H1 (cell line): ENCODE data around the gene TRPT1. TPM values are rescaled to one million over a fixed set of nuclear protein-coding genes. Genes with fewer than 3 reads are reported as not detected.

Experiments used
- ASH2L ChIP-seq: fragments of 200-600, 300-600 bp; sonication (generic); IDR thresholded peaks from one replicate; pipeline ENCODE4 v1.7.1; 2017; ENCODE audit warnings: low read length
- BACH1 ChIP-seq: IDR thresholded peaks from 2 replicates; pipeline ENCODE4 v1.6.1; 2012; ENCODE audit warnings: low read length, improper control_type of control experiment
- BRCA1 ChIP-seq: IDR thresholded peaks from 2 replicates; pipeline ENCODE4 v1.6.1; 2012; ENCODE audit warnings: low read depth, low read length, improper control_type of control experiment
- CTBP2 ChIP-seq: IDR thresholded peaks from 2 replicates; pipeline ENCODE4 v1.7.0; 2011; ENCODE audit warnings: borderline replicate concordance, mild to moderate bottlenecking, moderate library complexity, mixed read lengths, low read length; ENCODE audit not compliant: insufficient read depth, insufficient read length
- EP300 ChIP-seq, 2 experiments: IDR thresholded peaks; 1 replicate in 1 of 2; 2 replicates in 1 of 2; pipeline ENCODE4 v1.6.1; 2011 to 2012; ENCODE audit warnings: low read depth in 2 of 2, low read length in 2 of 2, mild to moderate bottlenecking in 2 of 2, borderline replicate concordance in 1 of 2, inconsistent platforms in 1 of 2, moderate library complexity in 1 of 2
- HDAC2 ChIP-seq, 2 experiments: fragments of 300-600 bp in 1 of 2; sonication (generic) in 1 of 2; IDR thresholded peaks; 2 replicates each; pipeline ENCODE4 v1.6.1; 2011 to 2012; ENCODE audit warnings: low read depth in 2 of 2, low read length in 2 of 2, mild to moderate bottlenecking in 2 of 2, moderate library complexity in 2 of 2, borderline replicate concordance in 1 of 2, inconsistent platforms in 1 of 2
- KDM1A ChIP-seq: fragments of 200-600, 300-600 bp; sonication (generic); IDR thresholded peaks from 2 replicates; pipeline ENCODE4 v1.7.1; 2016; ENCODE audit warnings: mild to moderate bottlenecking, low read length, borderline replicate concordance
- KDM5A ChIP-seq: fragments of 200-600 bp; IDR thresholded peaks from 2 replicates; pipeline ENCODE4 v1.7.1; 2012; ENCODE audit warnings: mild to moderate bottlenecking, low read length, inconsistent platforms, mixed read lengths
- RAD21 ChIP-seq, 2 experiments: IDR thresholded peaks in 1 of 2; conservative IDR thresholded peaks in 1 of 2; 2 replicates each; pipeline ENCODE4 v1.6.1; 2011; ENCODE audit warnings: low read depth in 2 of 2, low read length in 2 of 2, improper control_type of control experiment in 1 of 2, inconsistent platforms in 1 of 2, mild to moderate bottlenecking in 1 of 2, moderate library complexity in 1 of 2
- RFX5 ChIP-seq: IDR thresholded peaks from 2 replicates; pipeline ENCODE4 v1.6.1; 2011; ENCODE audit warnings: low read depth, low read length, improper control_type of control experiment, borderline replicate concordance
- SP1 ChIP-seq: IDR thresholded peaks from 2 replicates; pipeline ENCODE4 v1.6.1; 2011; ENCODE audit warnings: low read depth, low read length
- SUZ12 ChIP-seq: fragments of 200-600 bp; sonication (generic); IDR thresholded peaks from 2 replicates; pipeline ENCODE4 v1.6.1; 2012; ENCODE audit warnings: mild to moderate bottlenecking, inconsistent platforms, low read length, moderate library complexity, mixed read lengths
- TAF1 ChIP-seq: IDR thresholded peaks from 2 replicates; pipeline ENCODE4 v1.6.1; 2011; ENCODE audit warnings: mild to moderate bottlenecking, low read depth, low read length
- TCF12 ChIP-seq: IDR thresholded peaks from 2 replicates; pipeline ENCODE4 v1.6.1; 2011; ENCODE audit warnings: low read depth, mild to moderate bottlenecking, low read length
- polyA plus RNA-seq, 7 experiments: library from polyadenylated mRNA; depleted of rRNA in 3 of 7; stranded (reverse) in 5 of 7; unstranded in 2 of 7; fragments of >200 nt in 5 of 7; fragments of 200-250 nt in 2 of 7; gene quantifications; 1 replicate in 5 of 7; 2 replicates in 1 of 7; 4 replicates in 1 of 7; pipeline versions ENCODE4 v1.2.1 to v1.2.3, GENCODE V29; 2011 to 2013; ENCODE audit warnings: missing spikeins in 2 of 7, mixed read lengths in 2 of 7
- total RNA-seq: library from RNA; stranded (reverse); fragmentation: NEBNext Ultra II Directional; extraction: Animal tissue kit (Norgen Biotek cat#: 25700); gene quantifications from 2 replicates; pipeline ENCODE4 v1.2.1, GENCODE V29; 2021
- TF ChIP-seq, protein P1 (sequence below), 3 experiments: IDR thresholded peaks; 1 replicate in 2 of 3; 2 replicates in 1 of 3; pipeline versions ENCODE4 v1.5.1 to v1.6.1; 2011; ENCODE audit warnings: low read length in 3 of 3, mild to moderate bottlenecking in 3 of 3, inconsistent platforms in 2 of 3, low read depth in 1 of 3, moderate library complexity in 1 of 3; ENCODE audit not compliant: insufficient read depth in 1 of 3; ENCODE audit errors: control extremely low read depth in 1 of 3

TRPT1 gene
- total and polyA plus RNA-seq, 2 of the 8 experiments (the other 6 are each of a cell fraction or from before 2014, with no cell fraction given), result 34.5 to 74.6 TPM

DNA sequence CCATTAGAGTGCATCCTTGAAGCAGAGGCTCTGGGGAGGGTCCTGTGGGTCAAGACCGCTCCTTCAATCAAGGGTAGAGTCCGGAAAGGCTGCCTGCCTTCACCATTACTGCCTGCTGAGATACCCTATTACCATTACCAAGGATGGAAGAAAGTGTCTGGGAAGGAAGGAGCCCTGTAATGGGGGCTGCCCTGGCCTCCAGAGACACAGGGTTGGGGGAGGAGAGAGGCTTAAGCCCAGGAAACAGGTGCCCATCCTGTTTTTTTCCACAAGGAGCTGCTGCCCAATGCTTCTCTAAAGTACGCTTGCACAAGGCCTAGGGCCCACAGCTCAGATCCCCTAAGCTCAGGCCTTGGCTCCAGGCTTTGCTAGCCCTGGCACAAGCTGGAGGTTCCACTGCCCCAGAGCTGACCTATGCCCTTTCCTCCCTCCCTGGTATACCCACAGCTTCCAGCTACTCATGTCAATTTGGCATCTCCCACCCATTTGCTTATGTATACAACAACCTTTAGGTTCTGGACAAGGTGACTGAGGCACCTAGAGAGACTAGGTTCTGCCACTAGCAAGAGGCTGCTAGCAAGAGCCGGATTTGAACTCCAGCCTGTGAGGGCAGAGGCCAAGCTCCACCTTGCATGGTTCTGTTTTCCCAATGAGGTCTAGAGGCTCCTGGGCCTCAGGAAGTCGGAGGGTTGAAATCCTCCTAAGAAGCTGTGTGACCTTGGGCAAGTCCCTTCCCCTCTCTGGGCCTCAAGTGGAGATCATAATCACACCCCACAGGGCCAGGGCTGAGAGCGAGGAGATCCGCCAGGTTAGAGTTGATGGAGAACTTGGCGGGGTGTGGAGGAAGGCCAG lies 23.8 kb upstream of the TRPT1 start (continued):
- TF ChIP-seq RAD21 (IDR thresholded peaks at IDR 0.05 in 1 of 2, conservative IDR thresholded peaks at IDR 0.05 in 1 of 2; ENCODE audit: low read depth in 2 of 2, low read length in 2 of 2), result no peak
- peak; percentile 83 for TF ChIP-seq SP1
- TF ChIP-seq HDAC2 (IDR thresholded peaks at IDR 0.05; ENCODE audit: borderline replicate concordance in 1 of 2, low read depth in 2 of 2, low read length in 2 of 2), result 0 out of 4 replicates have a peak, but pooled peaks of 1 of the 2 experiments have one; percentile 49
- peak; percentile 52 for TF ChIP-seq ASH2L
- TF ChIP-seq RFX5, result no peak
- no peak for TF ChIP-seq BRCA1
- TF ChIP-seq BACH1, result no peak
- TF ChIP-seq CTBP2, result peak; percentile 38
- peak in 1 of 2 experiments; percentile 60; a peak in 1 of 3 replicates for TF ChIP-seq EP300 (IDR thresholded peaks at IDR 0.05; ENCODE audit: borderline replicate concordance in 1 of 2, low read depth in 2 of 2, low read length in 2 of 2)
- TF ChIP-seq KDM1A, result peak; percentile 96
- no peak for TF ChIP-seq KDM5A
- TF ChIP-seq, protein P1, sequence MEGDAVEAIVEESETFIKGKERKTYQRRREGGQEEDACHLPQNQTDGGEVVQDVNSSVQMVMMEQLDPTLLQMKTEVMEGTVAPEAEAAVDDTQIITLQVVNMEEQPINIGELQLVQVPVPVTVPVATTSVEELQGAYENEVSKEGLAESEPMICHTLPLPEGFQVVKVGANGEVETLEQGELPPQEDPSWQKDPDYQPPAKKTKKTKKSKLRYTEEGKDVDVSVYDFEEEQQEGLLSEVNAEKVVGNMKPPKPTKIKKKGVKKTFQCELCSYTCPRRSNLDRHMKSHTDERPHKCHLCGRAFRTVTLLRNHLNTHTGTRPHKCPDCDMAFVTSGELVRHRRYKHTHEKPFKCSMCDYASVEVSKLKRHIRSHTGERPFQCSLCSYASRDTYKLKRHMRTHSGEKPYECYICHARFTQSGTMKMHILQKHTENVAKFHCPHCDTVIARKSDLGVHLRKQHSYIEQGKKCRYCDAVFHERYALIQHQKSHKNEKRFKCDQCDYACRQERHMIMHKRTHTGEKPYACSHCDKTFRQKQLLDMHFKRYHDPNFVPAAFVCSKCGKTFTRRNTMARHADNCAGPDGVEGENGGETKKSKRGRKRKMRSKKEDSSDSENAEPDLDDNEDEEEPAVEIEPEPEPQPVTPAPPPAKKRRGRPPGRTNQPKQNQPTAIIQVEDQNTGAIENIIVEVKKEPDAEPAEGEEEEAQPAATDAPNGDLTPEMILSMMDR (IDR thresholded peaks at IDR 0.05; ENCODE audit: control extremely low read depth in 1 of 3, insufficient read depth in 1 of 3, low read depth in 1 of 3, low read length in 3 of 3), result peak in 1 of 3 experiments; percentile 4; a peak in 1 of 4 replicates
- TF ChIP-seq TAF1, result peak; percentile 28; the same call in 1 of the 2 replicates
- peak; percentile 69; the same call in 1 of the 2 replicates for TF ChIP-seq TCF12
- no peak for TF ChIP-seq SUZ12
